WTC11 (cell line): ENCODE measurements around the gene GNG2. TPM values are rescaled to one million over a fixed set of nuclear protein-coding genes. Genes with fewer than 3 reads are reported as not detected.

ENCODE experiments used
- ATAC-seq: fragments of 200-7000 bp; cut with Tn5 transposase; 2 replicates; pipeline ENCODE4 v1.10.0; 2021; ENCODE audit warnings: mild to moderate bottlenecking, moderate library complexity
- CTCF ChIA-PET: fragments of 300-600 bp; sonication (Branson Sonifier 250); formaldehyde crosslinking; loops from one replicate; lab custom pipeline; 2021; ENCODE audit warnings: antibody characterized with exemption; lab: Charles Lee
- POLR2A ChIA-PET: fragments of 350-600 bp; sonication (Branson Sonifier 250); formaldehyde crosslinking; loops from one replicate; lab custom pipeline; 2021; ENCODE audit warnings: antibody characterized with exemption; lab: Charles Lee
- DNase-seq: peaks from one replicate; pipeline ENCODE4 v3.0.0; 2021; ENCODE audit warnings: low spot score
- H3K27ac Mint-ChIP-seq: 2 replicates; pipeline ENCODE4 v1.8.0; 2021; ENCODE audit warnings: mixed read lengths
- H3K27me3 Mint-ChIP-seq: 2 replicates; pipeline ENCODE4 v1.8.0; 2021; ENCODE audit warnings: low read depth, mild to moderate bottlenecking, moderate library complexity, mixed read lengths
- H3K36me3 Mint-ChIP-seq: 2 replicates; pipeline ENCODE4 v1.8.0; 2021; ENCODE audit warnings: mixed read lengths
- H3K4me1 Mint-ChIP-seq: 2 replicates; pipeline ENCODE4 v1.8.0; 2022; ENCODE audit warnings: mixed read lengths
- H3K4me3 Mint-ChIP-seq: 2 replicates; pipeline ENCODE4 v1.8.0; 2021; ENCODE audit warnings: mild to moderate bottlenecking, moderate library complexity, mixed read lengths
- H3K9me3 Mint-ChIP-seq: 2 replicates; pipeline ENCODE4 v1.8.0; 2021; ENCODE audit warnings: mixed read lengths
- CREM ChIP-seq: sonication (generic); formaldehyde crosslinking; IDR thresholded peaks from 2 replicates; pipeline ENCODE4 v1.8.1; 2022; ENCODE audit warnings: mild to moderate bottlenecking, missing genetic modification reagents, moderate library complexity
- ETV6 ChIP-seq: sonication (generic); formaldehyde crosslinking; IDR thresholded peaks from 2 replicates; pipeline ENCODE4 v1.8.1; 2022; ENCODE audit warnings: mild to moderate bottlenecking, missing genetic modification reagents
- GTF2I ChIP-seq: fragments of 250-450 bp; sonication (Bioruptor Pico); conservative IDR thresholded peaks from 2 replicates; pipeline ENCODE4 v1.4.0; 2021; ENCODE audit warnings: mild to moderate bottlenecking
- JAZF1 ChIP-seq: fragments of 250-450 bp; sonication (Bioruptor Pico); IDR thresholded peaks from 2 replicates; pipeline ENCODE4 v1.9.0; 2021; ENCODE audit warnings: moderate library complexity, mild to moderate bottlenecking, inconsistent platforms
- JUN ChIP-seq: sonication (generic); formaldehyde crosslinking; IDR thresholded peaks from 2 replicates; pipeline ENCODE4 v1.8.0; 2023; ENCODE audit warnings: mild to moderate bottlenecking, missing genetic modification reagents
- NFATC4 ChIP-seq: fragments of 250-450 bp; sonication (Bioruptor Pico); IDR thresholded peaks from 2 replicates; pipeline ENCODE4 v1.9.0; 2021; ENCODE audit warnings: mild to moderate bottlenecking
- NFYB ChIP-seq: sonication (generic); formaldehyde crosslinking; conservative IDR thresholded peaks from 2 replicates; pipeline ENCODE4 v1.8.0; 2022; ENCODE audit warnings: low read depth, missing genetic modification reagents
- OVOL2 ChIP-seq: fragments of 250-450 bp; sonication (Bioruptor Pico); IDR thresholded peaks from 2 replicates; pipeline ENCODE4 v1.9.0; 2021; ENCODE audit warnings: mild to moderate bottlenecking, borderline replicate concordance
- RELA ChIP-seq: sonication (generic); formaldehyde crosslinking; IDR thresholded peaks from 2 replicates; pipeline ENCODE4 v1.8.1; 2022; ENCODE audit warnings: missing genetic modification reagents, mild to moderate bottlenecking, borderline replicate concordance
- SMAD4 ChIP-seq: sonication (generic); formaldehyde crosslinking; IDR thresholded peaks from 2 replicates; pipeline ENCODE4 v1.8.0; 2022; ENCODE audit warnings: mild to moderate bottlenecking, missing genetic modification reagents
- TEAD1 ChIP-seq: sonication (generic); formaldehyde crosslinking; IDR thresholded peaks from 2 replicates; pipeline ENCODE4 v1.8.0; 2022; ENCODE audit warnings: mild to moderate bottlenecking, missing genetic modification reagents
- TEAD4 ChIP-seq: sonication (generic); formaldehyde crosslinking; IDR thresholded peaks from 2 replicates; pipeline ENCODE4 v1.8.0; 2022; ENCODE audit warnings: mild to moderate bottlenecking, missing genetic modification reagents
- ZNF263 ChIP-seq: sonication (generic); formaldehyde crosslinking; IDR thresholded peaks from 2 replicates; pipeline ENCODE4 v1.8.1; 2022; ENCODE audit warnings: low read depth, mild to moderate bottlenecking, moderate library complexity, missing genetic modification reagents
- total RNA-seq: library from RNA; stranded (reverse); gene quantifications from 3 replicates; pipeline ENCODE4 v1.2.3, GENCODE V29; 2021
- TF ChIP-seq, protein P1 (sequence below): sonication (generic); formaldehyde crosslinking; IDR thresholded peaks from 2 replicates; pipeline ENCODE4 v1.8.1; 2023; ENCODE audit warnings: mild to moderate bottlenecking, missing genetic modification reagents, moderate library complexity
- TF ChIP-seq, protein P2 (sequence below): fragments of 250-450 bp; sonication (Bioruptor Pico); conservative IDR thresholded peaks from 2 replicates; pipeline ENCODE4 v1.9.0; 2021; ENCODE audit warnings: mild to moderate bottlenecking
- TF ChIP-seq, protein P3 (sequence below): sonication (generic); formaldehyde crosslinking; IDR thresholded peaks from 2 replicates; pipeline ENCODE4 v1.8.1; 2022; ENCODE audit warnings: missing genetic modification reagents, borderline replicate concordance
- TF ChIP-seq, protein P4 (sequence below): fragments of 250-450 bp; sonication (Bioruptor Pico); IDR thresholded peaks from 2 replicates; pipeline ENCODE4 v1.8.0; 2021; ENCODE audit warnings: mild to moderate bottlenecking
- TF ChIP-seq, protein P5 (sequence below): sonication (generic); formaldehyde crosslinking; IDR thresholded peaks from 2 replicates; pipeline ENCODE4 v1.8.1; 2023; ENCODE audit warnings: mild to moderate bottlenecking, missing genetic modification reagents, borderline replicate concordance
- TF ChIP-seq, protein P6 (sequence below): sonication (generic); formaldehyde crosslinking; IDR thresholded peaks from 2 replicates; pipeline ENCODE4 v1.8.1; 2023; ENCODE audit warnings: mild to moderate bottlenecking, missing genetic modification reagents

The GNG2 gene
- total RNA-seq, 1 experiment from 2014 or later, result 10.7 TPM

DNA sequence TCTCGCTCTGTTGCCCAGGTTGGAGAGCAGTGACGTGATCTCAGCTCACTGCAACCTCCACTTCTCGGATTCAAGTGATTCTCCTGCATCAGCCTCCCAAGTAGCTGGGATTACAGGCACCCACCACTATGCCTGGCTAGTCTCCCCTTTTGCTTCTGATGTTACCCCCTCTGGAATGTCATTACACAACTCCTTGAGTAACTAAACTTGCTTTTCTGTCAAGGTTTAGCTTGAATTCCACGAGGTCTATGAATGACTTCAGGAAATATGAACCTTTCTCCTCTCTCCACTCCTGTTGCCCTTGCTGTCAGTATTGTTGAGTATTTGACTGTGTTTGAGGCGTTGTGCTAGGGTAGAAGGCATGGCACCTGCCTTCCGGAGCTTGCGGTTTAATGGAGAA is 112.2 kb downstream of the GNG2 start (continued):
- TF ChIP-seq, protein P1, sequence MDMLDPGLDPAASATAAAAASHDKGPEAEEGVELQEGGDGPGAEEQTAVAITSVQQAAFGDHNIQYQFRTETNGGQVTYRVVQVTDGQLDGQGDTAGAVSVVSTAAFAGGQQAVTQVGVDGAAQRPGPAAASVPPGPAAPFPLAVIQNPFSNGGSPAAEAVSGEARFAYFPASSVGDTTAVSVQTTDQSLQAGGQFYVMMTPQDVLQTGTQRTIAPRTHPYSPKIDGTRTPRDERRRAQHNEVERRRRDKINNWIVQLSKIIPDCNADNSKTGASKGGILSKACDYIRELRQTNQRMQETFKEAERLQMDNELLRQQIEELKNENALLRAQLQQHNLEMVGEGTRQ (CRISPR knock-in tag), result no peak

DNA sequence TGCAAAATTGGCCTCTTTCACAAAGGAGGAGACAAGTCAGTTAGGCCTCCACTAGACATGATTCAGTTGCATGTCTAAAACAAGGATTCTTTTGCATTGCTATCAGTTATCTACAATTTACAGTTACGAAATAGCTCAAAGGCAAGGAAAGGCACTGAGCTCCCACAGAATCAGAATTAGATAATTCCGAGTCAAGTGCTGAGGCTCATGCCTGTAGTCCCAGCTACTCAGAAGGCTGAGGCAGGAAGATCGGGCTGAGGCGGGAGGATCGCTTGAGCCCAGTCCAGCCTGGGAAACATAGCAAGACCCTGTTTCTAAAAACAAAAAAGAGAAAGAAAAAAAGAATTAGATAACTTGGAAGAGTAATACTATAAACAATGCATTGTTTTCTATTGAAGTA is 116.7 kb downstream of the GNG2 start:
- H3K4me1 Mint-ChIP-seq, result peaks cover 7% of the 10 kb centered on the region
- DNase-seq (no peak), ATAC-seq (no peak)
- no peaks in the 10 kb centered on the region; the same call in none of the 2 replicates for H3K27me3 Mint-ChIP-seq
- H3K36me3 Mint-ChIP-seq, result no peaks in the 10 kb centered on the region
- ChIA-PET CTCF (interaction anchor here (0.9 to 3.0 kb wide), 2 partner anchors 169 to 201 kb away, joined by 4 to 23 read pairs; no protein-coding TSS in a partner anchor), POLR2A (interaction anchor here (0.5 kb wide), 1 partner anchor 309 kb away, joined by 3 read pairs; no protein-coding TSS in a partner anchor)
- no peak overlapping the region for H3K27ac Mint-ChIP-seq
- H3K4me3 Mint-ChIP-seq, result no peak overlapping the region
- no peaks in the 10 kb centered on the region for H3K9me3 Mint-ChIP-seq
- TF ChIP-seq NFYB (CRISPR knock-in tag) (no peak), JAZF1 (CRISPR knock-in tag) (no peak), SMAD4 (CRISPR knock-in tag) (no peak), NFATC4 (CRISPR knock-in tag) (no peak), TEAD4 (CRISPR knock-in tag) (no peak), RELA (no peak), GTF2I (no peak), OVOL2 (no peak), TEAD1 (CRISPR knock-in tag) (no peak), ETV6 (no peak), ZNF263 (CRISPR knock-in tag) (no peak), CREM (CRISPR knock-in tag) (no peak), JUN (no peak)
- TF ChIP-seq, protein P2, sequence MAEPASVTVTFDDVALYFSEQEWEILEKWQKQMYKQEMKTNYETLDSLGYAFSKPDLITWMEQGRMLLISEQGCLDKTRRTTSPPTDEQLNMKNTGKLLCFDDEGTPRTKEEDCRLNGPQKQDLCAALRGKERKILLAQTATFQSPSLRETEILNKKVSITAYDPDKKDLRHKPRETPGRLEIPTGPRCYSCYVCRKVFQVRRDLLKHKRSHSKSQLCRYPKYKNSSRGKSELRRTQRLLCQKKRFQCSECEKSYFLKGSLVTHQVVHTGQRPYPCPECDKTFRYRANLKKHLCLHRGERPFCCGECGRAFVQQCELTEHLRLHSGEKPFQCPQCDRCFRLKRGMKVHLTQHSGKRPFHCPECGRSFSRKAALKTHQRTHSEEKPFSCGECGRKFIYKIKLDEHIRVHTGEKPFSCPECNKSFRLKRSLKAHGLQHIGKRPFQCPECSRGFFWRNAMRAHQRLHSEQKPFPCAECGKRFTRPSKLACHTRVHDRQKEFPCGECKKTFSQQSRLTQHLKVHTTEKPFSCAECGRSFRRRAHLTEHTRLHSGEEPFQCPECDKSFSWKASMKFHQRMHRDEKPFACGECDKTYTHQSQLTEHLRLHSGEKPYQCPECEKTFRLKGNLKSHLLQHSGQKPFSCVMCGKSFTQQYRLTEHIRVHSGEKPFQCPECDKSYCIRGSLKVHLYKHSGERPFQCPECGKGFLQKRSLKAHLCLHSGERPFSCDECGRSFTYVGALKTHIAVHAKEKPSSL (CRISPR knock-in tag), result no peak
- TF ChIP-seq, protein P3, sequence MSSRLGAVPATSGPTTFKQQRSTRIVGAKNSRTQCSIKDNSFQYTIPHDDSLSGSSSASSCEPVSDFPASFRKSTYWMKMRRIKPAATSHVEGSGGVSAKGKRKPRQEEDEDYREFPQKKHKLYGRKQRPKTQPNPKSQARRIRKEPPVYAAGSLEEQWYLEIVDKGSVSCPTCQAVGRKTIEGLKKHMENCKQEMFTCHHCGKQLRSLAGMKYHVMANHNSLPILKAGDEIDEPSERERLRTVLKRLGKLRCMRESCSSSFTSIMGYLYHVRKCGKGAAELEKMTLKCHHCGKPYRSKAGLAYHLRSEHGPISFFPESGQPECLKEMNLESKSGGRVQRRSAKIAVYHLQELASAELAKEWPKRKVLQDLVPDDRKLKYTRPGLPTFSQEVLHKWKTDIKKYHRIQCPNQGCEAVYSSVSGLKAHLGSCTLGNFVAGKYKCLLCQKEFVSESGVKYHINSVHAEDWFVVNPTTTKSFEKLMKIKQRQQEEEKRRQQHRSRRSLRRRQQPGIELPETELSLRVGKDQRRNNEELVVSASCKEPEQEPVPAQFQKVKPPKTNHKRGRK, result no peak
- TF ChIP-seq, protein P4, sequence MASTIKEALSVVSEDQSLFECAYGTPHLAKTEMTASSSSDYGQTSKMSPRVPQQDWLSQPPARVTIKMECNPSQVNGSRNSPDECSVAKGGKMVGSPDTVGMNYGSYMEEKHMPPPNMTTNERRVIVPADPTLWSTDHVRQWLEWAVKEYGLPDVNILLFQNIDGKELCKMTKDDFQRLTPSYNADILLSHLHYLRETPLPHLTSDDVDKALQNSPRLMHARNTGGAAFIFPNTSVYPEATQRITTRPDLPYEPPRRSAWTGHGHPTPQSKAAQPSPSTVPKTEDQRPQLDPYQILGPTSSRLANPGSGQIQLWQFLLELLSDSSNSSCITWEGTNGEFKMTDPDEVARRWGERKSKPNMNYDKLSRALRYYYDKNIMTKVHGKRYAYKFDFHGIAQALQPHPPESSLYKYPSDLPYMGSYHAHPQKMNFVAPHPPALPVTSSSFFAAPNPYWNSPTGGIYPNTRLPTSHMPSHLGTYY, result no peak
- TF ChIP-seq, protein P5, sequence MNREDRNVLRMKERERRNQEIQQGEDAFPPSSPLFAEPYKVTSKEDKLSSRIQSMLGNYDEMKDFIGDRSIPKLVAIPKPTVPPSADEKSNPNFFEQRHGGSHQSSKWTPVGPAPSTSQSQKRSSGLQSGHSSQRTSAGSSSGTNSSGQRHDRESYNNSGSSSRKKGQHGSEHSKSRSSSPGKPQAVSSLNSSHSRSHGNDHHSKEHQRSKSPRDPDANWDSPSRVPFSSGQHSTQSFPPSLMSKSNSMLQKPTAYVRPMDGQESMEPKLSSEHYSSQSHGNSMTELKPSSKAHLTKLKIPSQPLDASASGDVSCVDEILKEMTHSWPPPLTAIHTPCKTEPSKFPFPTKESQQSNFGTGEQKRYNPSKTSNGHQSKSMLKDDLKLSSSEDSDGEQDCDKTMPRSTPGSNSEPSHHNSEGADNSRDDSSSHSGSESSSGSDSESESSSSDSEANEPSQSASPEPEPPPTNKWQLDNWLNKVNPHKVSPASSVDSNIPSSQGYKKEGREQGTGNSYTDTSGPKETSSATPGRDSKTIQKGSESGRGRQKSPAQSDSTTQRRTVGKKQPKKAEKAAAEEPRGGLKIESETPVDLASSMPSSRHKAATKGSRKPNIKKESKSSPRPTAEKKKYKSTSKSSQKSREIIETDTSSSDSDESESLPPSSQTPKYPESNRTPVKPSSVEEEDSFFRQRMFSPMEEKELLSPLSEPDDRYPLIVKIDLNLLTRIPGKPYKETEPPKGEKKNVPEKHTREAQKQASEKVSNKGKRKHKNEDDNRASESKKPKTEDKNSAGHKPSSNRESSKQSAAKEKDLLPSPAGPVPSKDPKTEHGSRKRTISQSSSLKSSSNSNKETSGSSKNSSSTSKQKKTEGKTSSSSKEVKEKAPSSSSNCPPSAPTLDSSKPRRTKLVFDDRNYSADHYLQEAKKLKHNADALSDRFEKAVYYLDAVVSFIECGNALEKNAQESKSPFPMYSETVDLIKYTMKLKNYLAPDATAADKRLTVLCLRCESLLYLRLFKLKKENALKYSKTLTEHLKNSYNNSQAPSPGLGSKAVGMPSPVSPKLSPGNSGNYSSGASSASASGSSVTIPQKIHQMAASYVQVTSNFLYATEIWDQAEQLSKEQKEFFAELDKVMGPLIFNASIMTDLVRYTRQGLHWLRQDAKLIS (CRISPR knock-in tag), result no peak
- TF ChIP-seq, protein P6, sequence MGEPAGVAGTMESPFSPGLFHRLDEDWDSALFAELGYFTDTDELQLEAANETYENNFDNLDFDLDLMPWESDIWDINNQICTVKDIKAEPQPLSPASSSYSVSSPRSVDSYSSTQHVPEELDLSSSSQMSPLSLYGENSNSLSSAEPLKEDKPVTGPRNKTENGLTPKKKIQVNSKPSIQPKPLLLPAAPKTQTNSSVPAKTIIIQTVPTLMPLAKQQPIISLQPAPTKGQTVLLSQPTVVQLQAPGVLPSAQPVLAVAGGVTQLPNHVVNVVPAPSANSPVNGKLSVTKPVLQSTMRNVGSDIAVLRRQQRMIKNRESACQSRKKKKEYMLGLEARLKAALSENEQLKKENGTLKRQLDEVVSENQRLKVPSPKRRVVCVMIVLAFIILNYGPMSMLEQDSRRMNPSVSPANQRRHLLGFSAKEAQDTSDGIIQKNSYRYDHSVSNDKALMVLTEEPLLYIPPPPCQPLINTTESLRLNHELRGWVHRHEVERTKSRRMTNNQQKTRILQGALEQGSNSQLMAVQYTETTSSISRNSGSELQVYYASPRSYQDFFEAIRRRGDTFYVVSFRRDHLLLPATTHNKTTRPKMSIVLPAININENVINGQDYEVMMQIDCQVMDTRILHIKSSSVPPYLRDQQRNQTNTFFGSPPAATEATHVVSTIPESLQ (CRISPR knock-in tag), result no peak
